ENCODE data around the gene KIF26A.

KIF26A gene

GRCh38 chr14:104138098-104138717, at the start of gene KIF26A:
Gene KIF26A (plus strand): TSS chr14:104138587. CDS start chr14:104138723, 136 bp downstream.
- no peak for DNase-seq

GRCh38 chr14:104090071-104090748, 48.2 kb upstream of the KIF26A start:
- DNase-seq: no peak

GRCh38 chr14:104091061-104091926, 47.1 kb upstream of the KIF26A start:
- no peak for DNase-seq

DNA sequence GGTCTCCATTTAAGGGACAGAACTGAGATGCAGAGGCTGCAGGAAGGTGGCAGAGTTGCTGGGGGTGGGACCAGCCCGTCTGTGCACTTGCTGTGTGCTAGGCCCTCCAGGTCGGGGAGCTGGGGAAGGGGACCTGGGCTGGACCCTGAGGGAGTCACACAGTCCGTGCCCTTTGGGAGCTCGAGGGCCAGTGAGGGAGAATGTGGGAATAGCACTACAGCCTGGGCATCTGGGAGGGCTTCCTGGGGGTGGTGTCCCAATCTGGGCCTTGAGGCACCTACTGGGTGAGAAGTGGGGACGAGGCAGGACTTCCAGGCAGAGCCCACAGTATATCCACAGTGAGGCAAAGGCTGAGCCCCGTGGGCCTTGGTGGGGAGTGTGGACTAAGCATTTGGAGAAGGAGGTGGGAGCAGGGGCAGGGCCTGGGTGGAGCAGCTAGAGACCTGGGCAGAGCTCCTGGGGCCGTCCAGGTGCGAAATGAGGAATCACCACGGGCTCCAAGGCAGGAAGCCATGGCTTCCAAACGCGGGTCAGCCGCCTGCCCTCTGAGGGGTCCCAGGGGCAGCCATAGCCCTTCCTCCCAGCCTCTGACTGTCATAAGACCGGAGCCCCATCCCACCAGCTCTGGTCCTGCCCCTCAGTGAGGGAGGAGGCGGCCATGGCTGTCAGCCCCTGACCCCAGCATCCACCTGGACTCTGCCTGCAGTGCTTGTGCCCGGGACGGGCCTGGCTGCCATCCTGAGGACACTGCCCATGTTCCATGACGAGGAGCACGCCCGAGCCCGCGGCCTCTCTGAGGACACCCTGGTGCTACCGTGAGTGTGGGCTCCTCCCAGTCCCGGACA, 46.2 kb upstream of the KIF26A start:
- no peak for DNase-seq

GRCh38 chr14:104092931-104093365, 45.4 kb upstream of the KIF26A start:
- DNase-seq: no peak

GRCh38 chr14:104093366-104094055, 44.9 kb upstream of the KIF26A start:
- no peak for DNase-seq

GRCh38 chr14:104094056-104094708, 44.2 kb upstream of the KIF26A start:
- no peak for DNase-seq

- peak; percentile 33 for DNase-seq
These were observed 43.5 kb upstream of the KIF26A start for GRCh38 chr14:104094709-104095425.

DNA sequence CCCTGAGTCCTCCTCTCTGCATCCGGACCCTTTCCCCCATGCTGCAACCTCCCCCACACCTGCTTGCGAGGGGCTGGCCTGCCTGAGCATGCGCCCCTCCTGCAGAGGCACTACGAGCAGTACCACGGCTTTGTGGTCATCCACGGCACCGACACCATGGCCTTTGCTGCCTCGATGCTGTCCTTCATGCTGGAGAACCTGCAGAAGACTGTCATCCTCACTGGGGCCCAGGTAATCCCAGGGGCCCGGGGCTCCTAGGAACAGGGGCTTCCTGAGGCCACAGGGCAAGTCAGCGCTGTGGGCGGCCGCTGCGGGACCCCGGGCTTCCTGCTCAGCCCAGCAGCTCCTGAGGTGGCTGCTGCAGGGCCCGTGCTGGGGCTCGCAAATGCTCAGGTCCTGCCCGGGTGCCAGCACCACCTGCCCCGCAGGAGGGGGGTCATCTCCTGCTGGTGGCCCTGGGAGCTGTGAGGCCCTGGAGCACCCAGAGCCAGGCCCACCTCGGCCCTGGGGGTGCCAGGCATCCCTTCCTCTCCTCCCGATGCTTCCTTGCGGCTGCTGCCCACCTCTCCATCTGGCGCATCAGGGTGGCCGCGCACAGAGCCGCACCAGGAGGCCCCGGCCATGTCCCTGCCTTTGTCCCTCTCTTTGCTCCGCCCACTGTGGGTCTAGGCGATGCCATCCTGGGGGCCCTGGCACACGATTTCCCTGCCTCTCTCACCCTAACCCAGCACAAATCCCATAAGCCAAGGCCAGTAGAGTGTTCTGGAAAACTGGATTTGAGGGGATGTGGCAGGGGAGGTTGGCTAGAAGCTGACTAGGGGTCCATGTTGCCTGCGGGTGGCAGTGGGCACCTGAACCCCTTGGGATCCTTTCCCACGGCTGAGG, 42.7 kb upstream of the KIF26A start:
- no peak for DNase-seq

DNA sequence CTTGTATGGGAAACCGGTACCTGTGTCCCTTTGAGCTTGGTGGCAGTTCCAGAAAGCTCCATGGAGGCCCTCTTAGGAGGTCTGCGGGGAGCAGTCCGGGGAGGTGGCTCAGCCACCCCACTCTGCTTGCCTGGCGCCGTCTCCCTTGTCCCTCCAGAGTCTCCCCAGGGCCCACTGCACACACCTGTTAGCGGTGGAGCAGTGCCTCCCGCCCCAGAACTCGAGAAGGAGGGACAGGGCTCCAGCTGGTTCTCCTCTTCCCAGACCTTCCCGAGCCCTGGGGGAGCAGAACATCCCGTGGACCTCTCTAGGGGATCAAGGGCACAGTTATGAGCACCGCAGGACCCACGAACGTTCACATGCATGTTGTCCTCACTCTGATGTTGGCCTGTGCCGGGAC, 42.1 kb upstream of the KIF26A start:
- no peak for DNase-seq

GRCh38 chr14:104096751-104097700, 41.4 kb upstream of the KIF26A start:
- DNase-seq: no peak

DNA sequence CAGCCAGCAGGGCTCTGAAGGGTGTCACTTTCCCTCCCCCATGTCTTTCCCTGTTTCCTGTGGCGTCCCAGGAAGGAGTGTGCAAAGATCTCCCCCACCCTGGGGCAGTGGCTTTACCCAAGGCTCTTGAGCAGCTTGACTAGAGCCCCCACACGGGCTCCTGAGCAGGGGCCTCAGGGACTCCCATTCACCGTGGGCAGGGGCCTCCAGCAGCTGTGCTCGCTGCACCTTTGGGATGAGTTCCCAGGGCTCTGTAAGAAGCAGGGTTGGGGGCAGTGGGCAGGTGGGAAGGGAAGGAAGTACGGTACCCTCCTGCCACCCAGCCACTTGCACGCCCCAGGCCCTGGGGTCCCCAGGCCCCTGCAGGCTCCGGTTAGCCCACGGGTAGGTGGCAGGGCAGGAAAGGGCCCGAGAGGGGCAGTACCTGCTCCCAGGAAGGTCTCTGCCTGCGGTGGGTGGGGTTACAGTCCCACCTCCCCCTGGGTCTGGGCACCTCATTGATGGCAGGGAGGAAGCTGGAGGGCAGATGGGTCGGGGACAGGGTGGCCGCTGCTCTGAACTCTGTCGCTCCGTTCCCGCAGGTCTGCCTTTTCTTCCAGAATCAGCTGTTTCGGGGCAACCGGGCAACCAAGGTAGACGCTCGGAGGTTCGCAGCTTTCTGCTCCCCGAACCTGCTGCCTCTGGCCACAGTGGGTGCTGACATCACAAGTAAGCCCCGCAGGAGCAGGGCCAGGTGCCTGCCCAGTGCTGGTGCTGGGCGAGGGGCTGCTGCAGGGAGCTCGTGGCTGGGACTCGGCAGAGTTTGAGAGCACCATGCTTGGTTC, 39.9 kb upstream of the KIF26A start:
- DNase-seq: no peak

DNA sequence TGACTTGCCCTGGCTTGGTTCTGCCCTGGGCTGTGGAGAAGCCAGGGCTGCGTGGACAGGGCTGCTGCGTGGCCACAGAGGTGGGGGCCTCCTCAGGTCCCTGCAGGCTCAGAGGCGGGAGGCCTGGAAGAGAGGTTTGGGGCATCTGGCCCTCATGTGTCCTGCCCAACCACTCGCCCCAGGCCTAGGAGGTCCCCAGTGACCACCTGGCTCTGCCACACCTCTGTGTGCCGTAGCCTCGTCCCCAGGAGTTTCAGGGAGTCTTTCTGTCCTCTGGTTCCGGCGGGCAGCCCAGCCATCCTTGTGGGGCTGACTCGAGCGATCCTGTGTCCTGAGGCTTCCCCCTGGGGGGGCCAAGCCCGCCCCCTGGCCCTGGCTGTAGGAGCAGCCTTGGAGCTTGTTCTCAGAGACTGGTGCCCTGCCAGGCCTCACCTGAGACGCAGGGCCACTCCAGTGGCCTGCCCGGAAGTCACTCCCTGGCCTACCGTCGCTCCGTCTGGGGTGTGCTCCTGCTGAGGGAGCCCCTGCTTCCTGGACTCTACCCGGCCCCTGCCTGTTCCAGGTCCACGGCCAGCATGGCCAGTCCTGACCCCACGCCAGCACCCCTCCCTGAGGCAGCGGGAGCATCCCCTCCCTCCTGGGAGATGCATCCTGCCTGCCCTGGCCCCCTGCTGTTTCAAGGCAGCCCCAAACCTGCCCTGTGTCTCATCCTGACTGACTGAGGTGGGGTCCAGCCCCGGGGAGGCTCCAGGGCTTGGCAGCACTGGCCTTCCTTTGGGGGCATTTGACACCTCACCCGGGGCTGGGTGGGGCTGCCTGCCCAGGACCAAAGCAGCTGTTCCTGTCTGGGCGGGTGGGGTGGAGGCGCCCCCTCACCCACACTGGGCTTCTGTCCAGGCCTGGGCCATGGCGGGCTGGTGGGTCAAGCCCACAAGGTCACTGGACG, 39.0 kb upstream of the KIF26A start:
- no peak for DNase-seq

DNA sequence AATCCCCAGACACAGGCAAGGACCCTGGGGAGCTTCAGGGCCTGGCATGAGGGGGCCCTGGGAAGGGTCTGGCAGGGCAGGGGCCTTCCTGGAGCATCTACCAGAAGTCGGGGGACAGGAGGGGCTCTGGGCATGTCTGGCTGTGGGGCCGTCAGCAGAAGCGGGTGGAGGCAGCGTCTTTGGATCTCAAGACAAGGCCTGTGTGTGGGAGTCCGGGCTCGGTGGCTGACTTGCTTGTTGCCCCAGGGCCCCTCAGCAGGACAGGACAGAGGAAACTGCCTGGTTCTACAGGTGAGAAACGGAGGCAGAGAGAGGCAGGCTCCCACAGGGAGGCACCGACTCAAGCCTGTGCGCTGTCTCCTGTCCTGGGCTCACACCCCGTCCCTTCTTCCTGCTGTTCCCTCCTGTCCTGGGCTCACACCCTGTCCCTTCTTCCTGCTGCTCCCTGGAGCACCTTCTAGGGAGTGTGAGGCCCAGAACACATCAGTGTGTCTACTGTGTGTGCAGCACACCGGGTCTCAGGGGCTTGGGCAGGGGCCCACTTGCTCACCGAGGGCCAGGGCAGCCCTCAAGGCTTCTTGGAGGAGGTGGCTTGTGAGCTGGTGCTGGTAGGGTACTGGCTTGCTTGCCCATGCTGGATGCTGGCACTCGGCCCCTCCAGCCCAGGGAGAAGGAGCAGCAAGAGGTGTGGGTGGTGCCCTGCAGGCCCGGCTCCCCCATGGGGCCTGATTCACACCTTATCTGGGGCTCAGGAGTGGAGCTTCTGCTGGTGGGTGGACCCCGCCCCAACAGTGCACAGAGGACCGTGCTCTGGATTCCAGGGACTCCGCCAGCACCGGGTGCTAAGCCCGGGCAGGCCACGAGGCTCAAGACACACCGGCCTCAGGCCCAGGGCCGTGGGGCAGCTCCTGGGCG, 38.0 kb upstream of the KIF26A start:
- DNase-seq: no peak

DNA sequence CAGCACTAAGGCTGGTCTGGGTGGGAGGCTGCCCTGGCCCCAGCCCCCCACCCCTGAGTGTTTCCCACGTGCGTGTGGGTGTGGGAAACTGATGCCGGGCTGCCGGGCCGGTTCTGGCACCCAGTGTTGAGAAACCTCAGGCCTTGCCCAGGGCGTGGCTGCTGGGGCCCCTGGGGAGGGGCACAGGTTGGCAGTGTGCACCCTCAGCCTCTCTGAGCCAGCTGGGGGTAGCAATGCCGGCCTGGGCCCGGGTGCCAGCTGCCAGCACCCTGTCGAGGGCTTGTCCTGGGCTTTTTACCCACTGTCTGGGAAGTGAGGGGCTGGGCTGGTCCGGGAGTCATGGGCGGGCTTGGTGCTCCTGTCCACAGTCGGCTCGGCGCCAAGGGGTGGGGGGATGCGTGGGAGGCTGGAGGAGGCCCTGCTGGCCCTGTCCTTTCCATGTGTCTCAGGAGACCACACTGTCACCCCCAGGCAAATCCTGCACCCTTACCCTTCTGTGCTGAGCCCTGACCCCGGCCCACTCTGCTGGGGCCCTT, 37.2 kb upstream of the KIF26A start:
- DNase-seq: no peak
